NCI-H69 (cell line): ENCODE data around the gene TOGARAM1.

Source experiments
- DNase-seq: peaks from one replicate; lab custom pipeline; 2025; lab: John Stamatoyannopoulos, UW

The TOGARAM1 gene

GRCh38 chr14:44961554-44962333, at the start of gene TOGARAM1, which contains the start of gene KLHL28:
Gene TOGARAM1, plus strand, starts transcription at chr14:44962190. Its CDS starts 232 bp downstream, at chr14:44962422.
Gene KLHL28, minus strand, starts transcription at chr14:44961947. Its CDS starts 16,019 bp downstream, at chr14:44945928.
- DNase-seq: peak; percentile 100

GRCh38 chr14:44914849-44915248, 47.1 kb upstream of the TOGARAM1 start:
- DNase-seq: peak; percentile 44

- no peak for DNase-seq
Observed at GRCh38 chr14:44928793-44929192, 33.2 kb upstream of the TOGARAM1 start.

- DNase-seq: no peak
Observed at GRCh38 chr14:44935155-44935554, 26.8 kb upstream of the TOGARAM1 start.

GRCh38 chr14:44937547-44937946, 24.4 kb upstream of the TOGARAM1 start:
- DNase-seq: no peak

- DNase-seq: no peak
Observed at GRCh38 chr14:44940211-44940610, 21.8 kb upstream of the TOGARAM1 start.

- DNase-seq: no peak
Observed at GRCh38 chr14:44940944-44941343, 21.0 kb upstream of the TOGARAM1 start.

- no peak for DNase-seq
Observed at GRCh38 chr14:44941591-44941990, 20.4 kb upstream of the TOGARAM1 start.

- no peak for DNase-seq
Observed at GRCh38 chr14:44942436-44942835, 19.6 kb upstream of the TOGARAM1 start.

GRCh38 chr14:44944107-44944506, 17.9 kb upstream of the TOGARAM1 start:
- DNase-seq: no peak

- no peak for DNase-seq
Observed at GRCh38 chr14:44945264-44945663, 16.7 kb upstream of the TOGARAM1 start.

- no peak for DNase-seq
Observed at GRCh38 chr14:44951051-44951450, 10.9 kb upstream of the TOGARAM1 start.

- DNase-seq: no peak
Observed at GRCh38 chr14:44952391-44953110, 9.4 kb upstream of the TOGARAM1 start.

- no peak for DNase-seq
Observed at GRCh38 chr14:44954750-44955149, 7.2 kb upstream of the TOGARAM1 start.

- DNase-seq: no peak
Observed at GRCh38 chr14:44955528-44955927, 6.5 kb upstream of the TOGARAM1 start.

- no peak for DNase-seq
Observed at GRCh38 chr14:44956866-44957265, 5.1 kb upstream of the TOGARAM1 start.

GRCh38 chr14:44959538-44959937, 2.5 kb upstream of the TOGARAM1 start:
- DNase-seq: no peak

GRCh38 chr14:44960146-44960545, 1.8 kb upstream of the TOGARAM1 start:
- DNase-seq: peak; percentile 45

- DNase-seq: no peak
Observed at GRCh38 chr14:44960646-44961045, 1.3 kb upstream of the TOGARAM1 start.

- DNase-seq: peak; percentile 85
Observed at GRCh38 chr14:44961151-44961553, 838 bp upstream of the TOGARAM1 start.

- peak; percentile 91 for DNase-seq
Observed at GRCh38 chr14:44962334-44963043, 499 bp downstream of the TOGARAM1 start.

GRCh38 chr14:44963044-44963528, 1.1 kb downstream of the TOGARAM1 start:
- DNase-seq: no peak
